SU-DHL-6 (cell line): ENCODE data around the gene E2F1.

Source experiments
- H2AFZ ChIP-seq: fragments of 200-600 bp; sonication (generic); 2 replicates; pipeline ENCODE4 v1.6.1; 2014; ENCODE audit warnings: low read depth, mild to moderate bottlenecking, moderate library complexity, mixed read lengths, antibody characterized with exemption, low read length; ENCODE audit not compliant: severe bottlenecking
- H3F3A ChIP-seq: fragments of 200-600 bp; shearing (Covaris generic); 2 replicates; pipeline ENCODE4 v1.6.0; 2016; ENCODE audit warnings: antibody characterized with exemption, mild to moderate bottlenecking; ENCODE audit not compliant: insufficient read depth
- H3K27ac ChIP-seq: fragments of 200-600 bp; sonication (generic); 2 replicates; pipeline ENCODE4 v1.5.1; 2016; ENCODE audit warnings: low read depth, mild to moderate bottlenecking, low read length, moderate library complexity, mixed read lengths
- H3K27me3 ChIP-seq: fragments of 200-600 bp; sonication (generic), shearing (Covaris generic); 2 replicates; pipeline ENCODE4 v1.6.0; 2014; ENCODE audit warnings: mild to moderate bottlenecking, low read length
- H3K36me3 ChIP-seq: fragments of 200-600 bp; sonication (generic); 2 replicates; pipeline ENCODE4 v1.6.1; 2014; ENCODE audit warnings: mild to moderate bottlenecking, low read length, mixed read lengths
- H3K4me2 ChIP-seq: fragments of 300-600, 200-600 bp; shearing (Covaris generic), sonication (generic); 2 replicates; pipeline ENCODE4 v1.6.0; 2014; ENCODE audit warnings: low read length, low read depth, mild to moderate bottlenecking; ENCODE audit not compliant: poor library complexity, severe bottlenecking
- H3K4me3 ChIP-seq: fragments of 200-600 bp; sonication (generic); 2 replicates; pipeline ENCODE4 v1.5.1; 2014; ENCODE audit warnings: antibody characterized with exemption, low read length, mild to moderate bottlenecking, mixed read lengths; ENCODE audit not compliant: insufficient read depth, poor library complexity, severe bottlenecking
- H3K79me2 ChIP-seq: fragments of 200-600 bp; sonication (generic); 2 replicates; pipeline ENCODE4 v1.6.1; 2014; ENCODE audit warnings: mild to moderate bottlenecking, low read length, moderate library complexity; ENCODE audit not compliant: insufficient read depth
- H3K9ac ChIP-seq: fragments of 200-600 bp; sonication (generic); 2 replicates; pipeline ENCODE4 v1.7.0; 2014; ENCODE audit warnings: mild to moderate bottlenecking, low read length
- H3K9me2 ChIP-seq: fragments of 200-600 bp; sonication (generic); replicated peaks from 2 replicates; pipeline ENCODE4 v1.6.1; 2014; ENCODE audit warnings: low read length; ENCODE audit not compliant: insufficient read depth
- H3K9me3 ChIP-seq: fragments of 200-600 bp; sonication (generic); 2 replicates; pipeline ENCODE4 v1.6.1; 2014; ENCODE audit warnings: low read length, mixed read lengths; ENCODE audit not compliant: insufficient read depth
- H4K20me1 ChIP-seq: fragments of 200-600 bp; sonication (generic); 2 replicates; pipeline ENCODE4 v1.6.1; 2014; ENCODE audit warnings: low read depth, mild to moderate bottlenecking, antibody characterized with exemption, low read length, moderate library complexity, mixed read lengths
- CTCF ChIP-seq: fragments of 200-600 bp; sonication (generic); IDR thresholded peaks from one replicate; pipeline ENCODE4 v1.5.1; 2017; ENCODE audit warnings: antibody characterized with exemption, mild to moderate bottlenecking, low read length, moderate library complexity; ENCODE audit not compliant: insufficient read depth, poor library complexity, severe bottlenecking
- EZH2phosphoT487 ChIP-seq: fragments of 200-600 bp; sonication (generic), shearing (Covaris generic); conservative IDR thresholded peaks from 2 replicates; pipeline ENCODE4 v1.6.1; 2018; ENCODE audit warnings: mild to moderate bottlenecking, antibody characterized with exemption, low read length, moderate library complexity, mixed read lengths

The E2F1 gene

GRCh38 chr20:33719989-33720709 is 34.0 kb upstream of the E2F1 start, which contains the start of gene PXMP4:
Gene PXMP4, minus strand, starts transcription at chr20:33720310. Its CDS starts 103 bp downstream, at chr20:33720207.
- Histone ChIP-seq H3K27ac (peak within 1 kb of the TSS; percentile 39), H2AFZ (peak within 1 kb of the TSS; percentile 31), H3F3A (0 out of 2 replicates have a peak, but pooled peaks cover 5% of the 10 kb centered on the region), H4K20me1 (no peaks in the 10 kb centered on the region), H3K4me2 (peak within 1 kb of the TSS; percentile 66), H3K36me3 (no peaks in the 10 kb centered on the region), H3K9me3 (no peaks in the 10 kb centered on the region), H3K4me3 (peak within 1 kb of the TSS; percentile 79), H3K9me2 (no peaks in the 10 kb centered on the region), H3K27me3 (no peaks in the 10 kb centered on the region), H3K9ac (peak within 1 kb of the TSS; percentile 73), H3K79me2 (peaks cover 21% of the 10 kb centered on the region; the same call in 1 of the 2 replicates)
- TF ChIP-seq CTCF: no peak
- no peak for TF ChIP-seq EZH2phosphoT487

DNA sequence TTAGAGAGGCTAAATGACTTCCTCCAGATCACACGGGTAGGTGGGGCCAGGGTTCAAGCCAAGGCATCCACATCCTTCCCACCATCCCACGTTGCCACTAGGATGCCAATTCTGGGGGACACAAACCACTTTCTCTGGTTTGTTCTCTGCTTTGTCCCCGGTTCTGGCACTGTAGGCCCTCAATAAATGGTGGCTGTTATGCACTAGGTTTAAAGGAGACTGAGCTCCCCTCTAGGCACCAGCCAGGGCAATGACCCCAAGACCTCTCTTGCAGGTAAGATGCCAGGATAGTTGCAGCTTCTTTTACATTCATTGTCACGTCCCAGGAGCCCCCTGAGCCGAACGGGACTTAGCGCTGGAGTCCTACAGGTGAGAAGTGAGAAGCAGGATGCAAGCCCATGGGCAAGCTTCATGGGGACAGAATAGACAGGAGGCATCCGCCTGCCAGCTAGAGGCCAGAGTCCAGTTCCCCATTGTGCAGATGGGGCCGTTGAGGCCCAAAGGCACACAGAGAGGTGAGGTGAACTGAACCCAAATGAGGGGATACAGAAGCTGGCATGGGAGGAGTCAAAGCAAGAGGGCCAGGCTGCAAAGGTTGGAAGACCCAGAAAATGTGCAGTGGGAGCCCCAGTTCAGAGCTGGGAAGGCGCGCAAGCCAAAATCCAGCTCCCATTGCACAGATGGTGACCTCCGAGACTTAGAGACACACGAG is 33.2 kb upstream of the E2F1 start:
- no peaks in the 10 kb centered on the region for H3K36me3 ChIP-seq

GRCh38 chr20:33716498-33716897 is 30.3 kb upstream of the E2F1 start:
- no peak overlapping the region for H2AFZ ChIP-seq
- TF ChIP-seq CTCF (no peak), EZH2phosphoT487 (no peak)
- H3K36me3 ChIP-seq: no peaks in the 10 kb centered on the region
- H3K4me2 ChIP-seq: no peak overlapping the region
- peaks cover 21% of the 10 kb centered on the region; the same call in 1 of the 2 replicates for H3K79me2 ChIP-seq
- no peaks in the 10 kb centered on the region for H4K20me1 ChIP-seq
- H3K27ac ChIP-seq: no peak overlapping the region
- H3F3A ChIP-seq: 0 out of 2 replicates have a peak, but pooled peaks cover 2% of the 10 kb centered on the region
- no peak overlapping the region for H3K4me3 ChIP-seq
- H3K9ac ChIP-seq: no peak overlapping the region
- no peaks in the 10 kb centered on the region for H3K9me2 ChIP-seq
- H3K9me3 ChIP-seq: no peaks in the 10 kb centered on the region
- H3K27me3 ChIP-seq: no peaks in the 10 kb centered on the region

More for the DNA sequence above, 33.2 kb upstream of the E2F1 start:
- H3F3A ChIP-seq: 0 out of 2 replicates have a peak, but pooled peaks cover 5% of the 10 kb centered on the region
- H3K27ac ChIP-seq: peak overlapping the region; percentile 39
- peak overlapping the region; percentile 66 for H3K4me2 ChIP-seq
- H3K9me2 ChIP-seq: no peaks in the 10 kb centered on the region
- peak overlapping the region; percentile 31 for H2AFZ ChIP-seq
- H4K20me1 ChIP-seq: no peaks in the 10 kb centered on the region
- peak overlapping the region; percentile 79 for H3K4me3 ChIP-seq
- no peaks in the 10 kb centered on the region for H3K9me3 ChIP-seq
- peak overlapping the region; percentile 73 for H3K9ac ChIP-seq
- H3K27me3 ChIP-seq: no peaks in the 10 kb centered on the region
- peaks cover 21% of the 10 kb centered on the region; the same call in 1 of the 2 replicates for H3K79me2 ChIP-seq
- TF ChIP-seq CTCF (no peak), EZH2phosphoT487 (no peak)
